SHP77 treated with DMSO at 0.1 percent for 48 hours (cell line): ENCODE measurements around the gene EXOG.

ENCODE experiments used
- DNase-seq: peaks from one replicate; lab custom pipeline; 2025; lab: John Stamatoyannopoulos, UW

Gene EXOG

DNA sequence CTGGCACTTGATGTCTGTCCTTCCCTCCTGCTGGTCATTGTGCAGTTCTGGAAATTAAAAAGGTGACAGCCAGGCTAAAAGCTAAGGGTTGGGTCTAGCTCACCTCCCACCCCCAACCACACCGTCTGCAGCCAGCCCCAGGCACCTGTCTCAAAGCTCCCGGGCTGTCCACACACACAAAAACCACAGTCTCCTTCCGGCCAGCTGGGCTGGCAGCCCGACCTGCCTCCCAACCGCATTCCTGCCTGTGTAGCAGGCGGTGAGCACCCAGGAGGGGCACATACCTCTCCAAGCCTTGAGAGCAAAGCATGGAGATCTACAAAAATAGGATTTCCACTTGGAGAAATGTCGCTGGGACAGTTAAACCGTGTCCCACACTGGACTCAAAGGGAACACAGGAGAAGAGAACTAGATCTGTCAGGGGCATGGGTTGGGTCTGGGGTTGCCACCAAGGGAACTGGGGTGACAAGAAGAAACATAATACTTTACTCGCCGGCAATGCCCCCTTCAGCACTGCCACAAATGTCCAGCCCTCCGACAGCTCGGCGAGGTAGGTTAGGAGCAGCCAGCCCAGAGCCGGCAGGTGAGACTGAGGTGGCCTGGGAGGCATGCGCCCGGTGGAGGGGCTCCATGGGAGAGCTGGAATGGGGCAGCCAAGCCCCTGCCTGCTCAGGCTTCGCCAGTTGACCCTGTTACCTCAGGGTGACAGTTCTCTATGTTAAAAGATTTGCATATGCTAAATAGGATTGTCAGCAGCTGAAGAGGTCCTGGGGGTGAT, 52.2 kb downstream of the EXOG start:
- DNase-seq, result no peak

- no peak for DNase-seq
Observed at GRCh38 chr3:38549082-38549481, 52.9 kb downstream of the EXOG start.

DNA sequence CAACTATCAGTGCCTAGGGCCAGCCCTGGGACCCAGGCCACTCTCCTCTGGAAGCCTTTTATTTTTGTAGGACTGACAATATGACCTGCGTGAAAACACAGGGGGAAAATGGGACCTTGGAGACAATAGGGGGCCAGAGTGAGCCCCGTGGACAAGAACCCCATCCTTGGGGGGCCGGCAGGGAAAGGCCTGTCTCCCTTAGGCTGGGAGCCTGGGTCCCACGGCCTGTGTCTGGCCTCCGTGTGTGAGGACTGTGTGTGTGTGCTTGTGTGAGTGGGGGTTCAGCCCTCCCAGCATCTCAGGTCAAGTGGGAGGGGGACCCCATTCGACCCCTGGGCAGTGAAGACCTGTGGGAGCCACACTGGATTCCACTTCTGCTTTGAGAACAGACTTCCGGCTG, 53.3 kb downstream of the EXOG start:
- DNase-seq, result no peak

- no peak for DNase-seq
Observed at GRCh38 chr3:38549957-38550840, 54.1 kb downstream of the EXOG start.

DNA sequence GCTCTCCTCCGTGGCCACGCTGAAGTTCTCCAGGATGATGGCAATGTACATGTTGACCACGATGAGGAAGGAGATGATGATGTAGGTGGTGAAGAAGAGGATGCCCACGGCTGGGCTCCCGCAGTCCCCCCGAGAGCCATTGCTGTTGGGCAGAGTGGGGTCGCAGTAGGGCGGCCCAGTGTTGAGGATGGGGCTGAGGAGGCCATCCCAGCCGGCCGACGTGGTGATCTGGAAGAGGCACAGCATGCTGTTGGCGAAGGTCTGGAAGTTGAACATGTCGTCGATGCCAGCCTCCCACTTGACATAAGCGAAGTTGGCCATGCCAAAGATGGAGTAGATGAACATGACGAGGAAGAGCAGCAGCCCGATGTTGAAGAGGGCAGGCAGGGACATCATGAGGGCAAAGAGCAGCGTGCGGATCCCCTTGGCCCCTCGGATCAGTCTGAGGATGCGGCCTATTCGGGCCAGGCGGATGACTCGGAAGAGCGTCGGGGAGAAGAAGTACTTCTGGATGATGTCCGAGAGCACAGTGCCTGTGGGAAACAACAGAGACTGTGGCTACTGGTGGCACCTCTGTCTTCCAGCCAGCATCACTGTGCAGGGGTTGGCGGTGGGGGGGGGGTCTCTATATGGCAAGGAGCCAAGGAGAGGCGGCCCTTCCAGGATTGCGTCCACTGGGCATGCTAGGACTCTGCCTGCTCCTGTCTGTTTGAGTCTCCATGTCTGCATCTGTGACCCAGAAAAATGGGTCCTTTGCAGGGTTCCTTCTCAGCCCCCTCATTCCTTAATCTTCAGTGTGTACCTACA, 55.1 kb downstream of the EXOG start:
- DNase-seq, result no peak

GRCh38 chr3:38552364-38552763, 56.2 kb downstream of the EXOG start:
- DNase-seq, result no peak

DNA sequence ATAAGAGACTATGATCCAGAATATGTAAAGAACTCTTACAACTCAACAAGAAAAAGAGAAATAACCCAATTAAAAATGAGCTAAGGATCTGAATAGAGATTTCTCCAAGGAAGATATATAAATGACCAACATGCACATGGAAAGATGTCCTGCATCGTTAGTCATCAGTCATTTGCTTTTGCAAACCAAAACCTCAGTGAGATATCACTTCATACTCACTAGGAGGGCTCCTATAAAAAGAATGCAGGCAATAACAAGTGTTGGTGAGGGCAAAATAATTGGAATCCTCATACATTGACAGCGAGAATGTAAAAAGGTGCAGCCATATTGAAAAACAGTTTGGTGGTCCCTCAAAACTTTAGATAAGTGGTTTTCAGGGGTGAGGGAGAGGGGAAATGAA, 56.9 kb downstream of the EXOG start:
- DNase-seq, result no peak

GRCh38 chr3:38554127-38554827, 58.1 kb downstream of the EXOG start:
- DNase-seq, result no peak

GRCh38 chr3:38555149-38555840, 59.2 kb downstream of the EXOG start:
- DNase-seq, result no peak

GRCh38 chr3:38555926-38556325, 59.8 kb downstream of the EXOG start:
- DNase-seq, result no peak

- no peak for DNase-seq
Observed at GRCh38 chr3:38556640-38557358, 60.7 kb downstream of the EXOG start.

- DNase-seq, result no peak
Observed at GRCh38 chr3:38558864-38559263, 62.7 kb downstream of the EXOG start.

DNA sequence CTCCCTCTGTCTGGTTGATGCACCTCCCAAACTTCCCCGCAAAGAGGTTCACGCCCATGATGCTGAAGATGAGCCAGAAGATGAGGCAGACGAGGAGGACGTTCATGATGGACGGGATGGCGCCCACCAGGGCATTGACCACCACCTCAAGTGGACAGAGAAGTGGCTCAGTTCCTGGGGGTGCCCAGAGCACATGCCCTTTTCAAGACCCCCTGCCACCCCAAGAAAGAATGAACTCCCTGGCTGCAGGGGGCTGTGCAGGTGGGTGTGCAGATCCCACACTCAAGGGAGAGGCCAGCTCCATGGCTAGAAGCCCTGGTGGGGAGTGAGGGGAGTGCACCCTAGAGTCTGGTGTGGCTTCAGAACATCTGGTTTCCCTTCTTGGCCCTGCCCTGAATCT, 64.1 kb downstream of the EXOG start:
- DNase-seq, result no peak

DNA sequence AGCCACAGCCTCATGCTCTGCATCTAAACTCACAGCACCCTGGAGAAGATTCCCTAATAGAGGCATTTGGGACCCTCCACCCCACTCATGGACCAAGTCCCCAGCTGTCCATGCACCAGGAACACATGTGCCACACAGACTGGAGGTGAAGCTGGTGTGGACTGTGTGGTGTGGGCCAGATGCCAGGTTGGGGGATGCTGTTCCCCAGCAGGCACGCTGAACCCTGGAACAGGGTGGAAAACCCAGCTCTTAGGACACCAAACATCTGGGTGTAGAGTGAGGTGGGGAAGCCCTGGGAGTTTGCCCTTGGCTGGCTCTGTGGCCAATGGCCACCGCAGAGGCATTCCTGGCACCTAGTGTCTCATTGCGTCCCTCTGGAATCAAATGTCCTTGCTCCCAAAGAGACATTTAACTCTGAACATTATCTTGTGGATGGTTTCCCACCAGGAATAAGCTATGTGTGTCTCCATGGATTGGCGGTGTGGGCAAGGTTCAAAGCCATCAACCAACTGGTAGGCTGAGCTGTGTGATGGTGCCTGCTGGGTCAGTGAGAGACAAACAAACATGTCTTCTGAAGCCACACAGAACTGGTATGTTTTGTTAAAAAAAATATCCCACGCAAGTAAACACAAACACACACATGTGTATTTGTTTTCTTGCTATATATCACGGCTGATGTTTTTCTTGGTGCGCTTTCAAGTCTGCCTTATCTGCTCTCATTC, 65.0 kb downstream of the EXOG start:
- no peak for DNase-seq

- no peak for DNase-seq
Observed at GRCh38 chr3:38561746-38562466, 65.8 kb downstream of the EXOG start.

DNA sequence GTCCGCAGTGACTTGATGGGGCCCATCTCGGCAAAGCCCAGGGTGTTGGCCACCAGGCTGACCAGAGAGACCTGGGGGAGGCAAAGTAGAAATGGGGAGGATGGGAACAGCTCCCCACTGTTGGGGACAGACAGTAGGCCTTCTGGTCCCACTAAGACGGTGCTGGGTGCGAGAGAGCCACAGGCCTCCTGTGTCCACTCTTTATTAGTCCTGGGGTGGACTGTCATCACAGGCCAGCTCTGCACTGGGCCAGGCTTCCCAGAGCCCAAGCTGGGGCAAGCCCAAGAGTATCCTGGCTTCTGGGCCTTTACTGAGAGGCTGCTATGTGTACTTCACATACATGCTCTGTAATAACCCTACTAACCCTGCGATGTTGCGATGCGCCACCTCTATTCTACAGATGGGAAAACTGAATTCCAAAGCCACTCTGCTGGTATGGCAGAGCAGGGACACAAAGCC, 66.4 kb downstream of the EXOG start:
- DNase-seq, result no peak

DNA sequence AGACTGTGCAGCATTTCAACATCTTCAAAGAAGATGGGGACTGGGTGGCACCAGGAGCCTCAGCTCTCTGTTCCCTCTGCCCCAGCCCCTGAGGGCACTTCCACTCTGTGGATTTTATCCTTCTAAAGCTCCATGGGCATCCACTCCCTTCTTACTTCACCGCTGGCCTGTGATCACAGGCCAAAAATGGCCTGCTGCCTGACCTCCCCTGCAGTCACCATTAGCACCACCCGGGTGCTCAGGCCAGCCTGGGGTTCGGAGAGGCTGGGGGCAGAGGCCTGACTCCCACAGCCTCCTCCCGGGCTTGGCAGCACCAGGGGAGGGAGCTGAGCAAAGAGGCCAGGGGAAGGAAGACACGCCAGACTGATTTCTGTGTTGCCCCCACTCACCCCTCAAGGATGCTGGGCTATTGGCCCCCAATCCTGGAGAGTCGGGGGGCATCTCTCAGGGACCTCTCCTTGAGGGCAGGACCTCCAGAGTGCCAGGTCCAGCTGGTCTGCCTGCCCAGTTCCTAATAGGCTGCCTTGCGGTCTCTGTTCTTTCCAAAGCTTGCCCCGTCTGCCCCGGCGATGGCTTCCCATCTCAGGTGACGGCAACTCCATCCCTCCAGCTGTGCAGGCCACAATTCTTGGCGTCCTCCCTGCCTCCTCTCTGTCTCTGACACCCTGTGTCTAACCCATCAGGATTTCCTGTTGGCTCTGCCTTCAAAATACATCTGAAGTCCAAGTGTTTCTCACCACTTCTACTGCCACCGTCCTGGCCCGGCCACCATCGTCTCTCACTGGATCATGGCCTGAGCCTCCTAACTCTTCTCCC, 67.1 kb downstream of the EXOG start:
- DNase-seq, result no peak

DNA sequence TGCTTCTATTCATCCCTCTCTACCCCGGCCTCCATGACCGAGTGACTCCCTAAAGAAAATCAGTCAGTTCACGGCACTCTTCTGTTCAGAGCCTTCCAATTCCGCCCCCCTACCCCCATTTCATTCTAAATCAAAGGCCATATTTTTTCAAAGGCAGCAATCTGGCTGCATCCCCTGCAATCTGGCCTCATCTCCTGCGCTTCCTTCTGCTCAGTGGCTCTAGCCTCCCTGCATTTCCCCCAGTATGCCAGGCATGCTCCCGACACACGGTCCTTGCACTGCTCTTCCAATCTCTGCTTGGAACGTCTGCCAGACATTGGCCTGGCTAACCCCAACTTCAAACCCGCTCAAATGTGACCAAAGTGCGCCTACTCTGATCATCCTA, 67.7 kb downstream of the EXOG start:
- no peak for DNase-seq
